Mesendoderm (in vitro differentiated cells): Measurements from ENCODE around the gene FDX2.

Source experiments
- DNase-seq: peaks from one replicate; pipeline ENCODE4 v3.0.0; 2013
- H2AK5ac ChIP-seq: 2 replicates; pipeline ENCODE4 v1.6.1; 2013; ENCODE audit warnings: low read length, inconsistent platforms
- H2BK120ac ChIP-seq: 2 replicates; pipeline ENCODE4 v1.6.1; 2013; ENCODE audit warnings: low read depth, mild to moderate bottlenecking, low read length, moderate library complexity, mixed read lengths
- H2BK15ac ChIP-seq: replicated peaks from 2 replicates; pipeline ENCODE4 v1.6.1; 2013; ENCODE audit warnings: low read depth, mild to moderate bottlenecking, moderate library complexity
- H2BK5ac ChIP-seq: 2 replicates; pipeline ENCODE4 v1.6.1; 2013; ENCODE audit warnings: low read length, inconsistent platforms
- H3K18ac ChIP-seq: 2 replicates; pipeline ENCODE4 v1.6.1; 2013; ENCODE audit warnings: mild to moderate bottlenecking, low read length, mixed read lengths
- H3K23ac ChIP-seq: one replicate; pipeline ENCODE4 v1.6.1; 2013; ENCODE audit warnings: low read length
- H3K27ac ChIP-seq: 2 replicates; pipeline ENCODE4 v1.5.1; 2013; ENCODE audit warnings: low read depth, mild to moderate bottlenecking, inconsistent platforms, low read length, moderate library complexity
- H3K27me3 ChIP-seq: 2 replicates; pipeline ENCODE4 v1.6.1; 2013; ENCODE audit warnings: low read length, control low read depth, mild to moderate bottlenecking, inconsistent platforms; ENCODE audit not compliant: insufficient read depth, poor library complexity
- H3K36me3 ChIP-seq: 2 replicates; pipeline ENCODE4 v1.6.1; 2013; ENCODE audit warnings: low read length, inconsistent platforms; ENCODE audit not compliant: control insufficient read depth, insufficient read depth
- H3K4ac ChIP-seq: one replicate; pipeline ENCODE4 v1.6.1; 2013; ENCODE audit warnings: low read depth, mild to moderate bottlenecking, low read length, moderate library complexity
- H3K4me1 ChIP-seq: 2 replicates; pipeline ENCODE4 v1.6.1; 2013; ENCODE audit warnings: low read depth, low read length, inconsistent platforms; ENCODE audit not compliant: control insufficient read depth
- H3K4me2 ChIP-seq: 2 replicates; pipeline ENCODE4 v1.6.1; 2013; ENCODE audit warnings: low read length
- H3K4me3 ChIP-seq: 2 replicates; pipeline ENCODE4 v1.5.1; 2013; ENCODE audit warnings: mild to moderate bottlenecking, low read length
- H3K56ac ChIP-seq: one replicate; pipeline ENCODE4 v1.6.1; 2013; ENCODE audit warnings: low read length
- H3K79me1 ChIP-seq: 2 replicates; pipeline ENCODE4 v1.6.1; 2013; ENCODE audit warnings: low read length, inconsistent platforms
- H3K79me2 ChIP-seq: 2 replicates; pipeline ENCODE4 v1.6.1; 2013; ENCODE audit warnings: mild to moderate bottlenecking, low read length; ENCODE audit not compliant: control insufficient read depth, insufficient read depth
- H3K9ac ChIP-seq: 2 replicates; pipeline ENCODE4 v1.6.1; 2013; ENCODE audit warnings: low read length, inconsistent platforms
- H4K5ac ChIP-seq: one replicate; pipeline ENCODE4 v1.6.1; 2013; ENCODE audit warnings: low read length
- H4K8ac ChIP-seq: one replicate; pipeline ENCODE4 v1.6.1; 2013; ENCODE audit warnings: low read depth, mild to moderate bottlenecking, control low read depth, low read length, moderate library complexity
- WGBS: extraction: QIAGEN DNeasy Blood & Tissue Kit; methylation state at CpG from one replicate; pipeline ENCODE4 v1.1.7; 2013; ENCODE audit warnings: low lambda C conversion rate, missing lambda C conversion rate; ENCODE audit not compliant: insufficient coverage; ENCODE audit errors: extremely low coverage; 5-methylcytosine and 5-hydroxymethylcytosine counted together

FDX2 gene

GRCh38 chr19:10361569-10362011 is 45.8 kb upstream of the FDX2 start:
- WGBS, result no CpG with 5 or more reads among the region's 16 CpGs
- Histone ChIP-seq H3K56ac (no peak overlapping the region), H3K18ac (no peak overlapping the region), H2AK5ac (no peak overlapping the region), H3K9ac (no peak overlapping the region), H3K4me1 (no peaks in the 10 kb centered on the region), H4K5ac (no peak overlapping the region), H3K4me2 (no peak overlapping the region), H2BK5ac (no peak overlapping the region), H4K8ac (no peak overlapping the region), H3K79me2 (no peaks in the 10 kb centered on the region), H3K27me3 (no peaks in the 10 kb centered on the region), H2BK120ac (no peak overlapping the region), H3K23ac (no peak overlapping the region), H3K36me3 (no peaks in the 10 kb centered on the region), H3K79me1 (no peaks in the 10 kb centered on the region), H2BK15ac (no peak overlapping the region), H3K4me3 (no peak overlapping the region), H3K27ac (no peak overlapping the region), H3K4ac (no peak overlapping the region)
- no peak for DNase-seq

- H2AK5ac ChIP-seq, result no peak overlapping the region
- H4K5ac ChIP-seq, result no peak overlapping the region
- no peaks in the 10 kb centered on the region for H3K27me3 ChIP-seq
- WGBS, result no CpG with 5 or more reads among the region's 12 CpGs
- H3K4ac ChIP-seq, result no peak overlapping the region
- H2BK15ac ChIP-seq, result no peak overlapping the region
- no peak overlapping the region for H3K18ac ChIP-seq
- no peak for DNase-seq
- H2BK5ac ChIP-seq, result no peak overlapping the region
- H3K36me3 ChIP-seq, result no peaks in the 10 kb centered on the region
- no peak overlapping the region for H3K56ac ChIP-seq
- H4K8ac ChIP-seq, result no peak overlapping the region
- H3K79me1 ChIP-seq, result no peaks in the 10 kb centered on the region
- H3K79me2 ChIP-seq, result no peaks in the 10 kb centered on the region
- no peak overlapping the region for H3K27ac ChIP-seq
- no peak overlapping the region for H2BK120ac ChIP-seq
- H3K4me1 ChIP-seq, result peaks cover 3% of the 10 kb centered on the region
- no peak overlapping the region for H3K4me3 ChIP-seq
- H3K23ac ChIP-seq, result no peak overlapping the region
- H3K4me2 ChIP-seq, result no peak overlapping the region
- no peak overlapping the region for H3K9ac ChIP-seq
Measured at GRCh38 chr19:10356431-10356830, 40.6 kb upstream of the FDX2 start.

GRCh38 chr19:10353793-10354391 is 38.1 kb upstream of the FDX2 start:
- H2BK15ac ChIP-seq, result no peak overlapping the region

DNA sequence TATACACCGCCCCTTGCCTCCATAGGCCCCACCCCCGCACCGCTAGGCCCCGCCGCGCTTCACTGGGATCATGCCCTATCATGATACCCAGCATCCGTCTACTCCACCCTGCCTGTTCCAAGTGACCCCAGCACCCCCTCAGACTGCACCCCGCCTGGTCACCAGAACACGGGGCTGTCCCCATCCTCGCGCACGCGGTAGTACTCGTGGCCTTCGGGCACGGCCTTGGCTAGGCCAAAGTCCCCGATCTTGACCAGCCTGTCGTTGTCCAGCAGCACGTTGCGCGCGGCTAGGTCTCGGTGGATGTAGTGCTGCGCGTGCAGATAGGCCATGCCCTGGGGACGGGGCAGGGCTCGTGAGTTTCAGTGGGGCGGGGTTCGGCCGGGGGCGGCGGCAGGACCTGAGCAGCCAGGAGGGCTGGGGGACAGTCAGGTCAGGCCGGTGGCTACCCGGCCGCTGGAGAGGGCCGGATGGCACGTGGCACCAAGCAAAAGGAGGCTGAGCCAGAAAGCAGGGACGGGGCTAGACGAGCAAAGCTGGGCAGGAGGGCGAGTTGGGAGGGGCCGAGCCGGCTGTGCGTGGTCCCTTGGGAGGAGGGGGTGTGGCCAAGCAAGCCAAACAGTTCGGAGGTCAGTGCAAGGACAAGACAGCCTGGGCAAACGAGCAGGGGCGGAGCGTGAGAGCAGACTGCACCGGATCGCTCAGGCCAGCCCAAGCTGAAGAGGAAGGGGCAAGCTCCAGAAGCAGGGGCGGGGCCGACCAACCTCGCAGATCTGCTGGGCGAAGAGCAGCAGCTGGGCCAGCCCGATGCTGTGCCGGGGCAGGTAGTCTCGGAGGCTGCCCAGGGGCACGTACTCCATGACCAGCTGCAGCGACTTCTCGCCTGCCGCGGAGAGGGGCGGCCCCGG is 37.2 kb upstream of the FDX2 start:
- peaks cover 3% of the 10 kb centered on the region for H3K4me1 ChIP-seq
- no peaks in the 10 kb centered on the region for H3K79me1 ChIP-seq
- no peak overlapping the region for H3K23ac ChIP-seq
- peak overlapping the region; percentile 96 for H3K4me2 ChIP-seq
- no peaks in the 10 kb centered on the region for H3K79me2 ChIP-seq
- H2BK5ac ChIP-seq, result no peak overlapping the region
- H3K36me3 ChIP-seq, result no peaks in the 10 kb centered on the region
- no peaks in the 10 kb centered on the region for H3K27me3 ChIP-seq
- H4K8ac ChIP-seq, result no peak overlapping the region
- peak; percentile 94 for DNase-seq
- H2AK5ac ChIP-seq, result no peak overlapping the region
- H2BK15ac ChIP-seq, result no peak overlapping the region
- H3K9ac ChIP-seq, result peak overlapping the region; percentile 81
- no peak overlapping the region for H3K27ac ChIP-seq
- no peak overlapping the region for H4K5ac ChIP-seq
- H2BK120ac ChIP-seq, result no peak overlapping the region
- H3K4ac ChIP-seq, result no peak overlapping the region
- peak overlapping the region; percentile 89 for H3K56ac ChIP-seq
- H3K4me3 ChIP-seq, result peak overlapping the region; percentile 23
- H3K18ac ChIP-seq, result no peak overlapping the region
- WGBS, result no CpG with 5 or more reads among the region's 63 CpGs

More at GRCh38 chr19:10353793-10354391, 38.1 kb upstream of the FDX2 start:
- Histone ChIP-seq H2AK5ac (no peak overlapping the region), H2BK5ac (no peak overlapping the region), H3K56ac (peak overlapping the region; percentile 89), H3K4ac (no peak overlapping the region), H3K4me2 (peak overlapping the region; percentile 96), H3K4me3 (no peak overlapping the region), H3K36me3 (no peaks in the 10 kb centered on the region), H4K5ac (no peak overlapping the region), H3K79me1 (no peaks in the 10 kb centered on the region), H3K9ac (peak overlapping the region; percentile 81), H4K8ac (no peak overlapping the region), H2BK120ac (no peak overlapping the region), H3K23ac (no peak overlapping the region), H3K27ac (no peak overlapping the region), H3K18ac (no peak overlapping the region), H3K4me1 (peaks cover 3% of the 10 kb centered on the region), H3K79me2 (no peaks in the 10 kb centered on the region), H3K27me3 (no peaks in the 10 kb centered on the region)
- WGBS, result no CpG with 5 or more reads among the region's 32 CpGs
- peak; percentile 97 for DNase-seq

DNA sequence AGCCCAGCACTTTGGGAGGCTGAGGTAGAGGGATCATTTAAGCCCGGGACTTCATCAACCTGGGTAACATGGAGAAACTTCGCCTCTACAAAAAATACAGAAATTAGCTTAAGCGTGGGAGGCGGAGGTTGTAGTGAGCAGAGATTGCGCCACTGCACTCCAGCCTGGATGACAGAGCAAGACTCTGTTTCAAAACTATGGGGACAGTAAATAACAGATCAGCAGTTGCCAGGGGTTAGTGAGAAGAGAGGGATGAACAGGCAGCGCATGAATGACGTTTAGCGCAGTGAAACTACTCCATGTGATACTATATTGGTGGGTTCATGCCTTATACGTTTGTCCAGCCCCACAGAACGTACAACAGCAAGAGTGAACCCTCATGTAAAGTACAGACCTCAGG is 30.7 kb upstream of the FDX2 start:
- no CpG with 5 or more reads among the region's 10 CpGs for WGBS
- Histone ChIP-seq H3K4me3 (no peak overlapping the region), H2AK5ac (no peak overlapping the region), H3K9ac (no peak overlapping the region), H2BK15ac (no peak overlapping the region), H4K8ac (no peak overlapping the region), H3K4me2 (no peak overlapping the region), H3K18ac (no peak overlapping the region), H3K4ac (no peak overlapping the region), H3K4me1 (no peaks in the 10 kb centered on the region), H3K36me3 (no peaks in the 10 kb centered on the region), H2BK120ac (no peak overlapping the region), H3K27ac (no peak overlapping the region), H3K23ac (no peak overlapping the region), H3K79me1 (no peaks in the 10 kb centered on the region), H2BK5ac (no peak overlapping the region), H4K5ac (no peak overlapping the region), H3K79me2 (no peaks in the 10 kb centered on the region), H3K27me3 (no peaks in the 10 kb centered on the region), H3K56ac (no peak overlapping the region)
- no peak for DNase-seq
